Lung (tissue), 12 donors: ENCODE measurements around the gene DDX42. TPM values are rescaled to one million over a fixed set of nuclear protein-coding genes. Genes with fewer than 3 reads are reported as not detected.

ENCODE experiments used
- ATAC-seq: fragments of 200-7000 bp; cut with Tn5 transposase; one replicate; pipeline ENCODE4 v1.9.1; 2020; ENCODE audit warnings: moderate number of reproducible peaks; ENCODE audit not compliant: insufficient read depth, low FRiP score
- DNase-seq, 3 donors: peaks; one replicate each; pipeline ENCODE4 v3.0.0-alpha.2; 2013 to 2017
- H3K27ac ChIP-seq, 2 donors: one replicate each; pipeline ENCODE4 v1.5.1; 2013; ENCODE audit warnings: mild to moderate bottlenecking in 2 of 2, moderate library complexity in 2 of 2, control low read depth in 1 of 2, inconsistent platforms in 1 of 2, low read depth in 1 of 2, low read length in 1 of 2
- H3K27me3 ChIP-seq, 3 donors: one replicate each; pipeline ENCODE4 v1.5.1; 2013; ENCODE audit warnings: low read length in 2 of 3; ENCODE audit not compliant: control insufficient read depth in 3 of 3, insufficient read depth in 3 of 3
- H3K36me3 ChIP-seq, 4 donors: one replicate each; pipeline ENCODE4 v1.5.1; 2013; ENCODE audit warnings: low read length in 4 of 4, mild to moderate bottlenecking in 1 of 4, moderate library complexity in 1 of 4; ENCODE audit not compliant: control insufficient read depth in 4 of 4, insufficient read depth in 4 of 4
- H3K4me1 ChIP-seq, 5 donors: one replicate each; pipeline ENCODE4 v1.5.1; 2013; ENCODE audit warnings: low read length in 5 of 5, mild to moderate bottlenecking in 2 of 5, moderate library complexity in 1 of 5; ENCODE audit not compliant: control insufficient read depth in 5 of 5, insufficient read depth in 5 of 5
- H3K4me3 ChIP-seq: one replicate; pipeline ENCODE4 v1.5.1; 2013; ENCODE audit warnings: mild to moderate bottlenecking, control low read depth, moderate library complexity
- H3K9ac ChIP-seq, 2 donors: one replicate each; pipeline ENCODE4 v1.5.1; 2013; ENCODE audit warnings: low read length in 2 of 2, control low read depth in 1 of 2; ENCODE audit not compliant: insufficient read depth in 1 of 2
- H3K9me3 ChIP-seq, 4 donors: one replicate each; pipeline ENCODE4 v1.5.1; 2013; ENCODE audit warnings: low read length in 3 of 4, mild to moderate bottlenecking in 1 of 4, moderate library complexity in 1 of 4; ENCODE audit not compliant: control insufficient read depth in 4 of 4, insufficient read depth in 3 of 4
- WGBS, 2 donors: extraction: QIAGEN DNeasy Blood & Tissue Kit; methylation state at CpG; one replicate each; pipeline ENCODE4 v1.1.7; 2013; 5-methylcytosine and 5-hydroxymethylcytosine counted together
- polyA plus RNA-seq, 2 donors: library from polyadenylated mRNA; stranded (reverse); fragments of 200-250 nt; gene quantifications; one replicate each; pipeline ENCODE4 v1.2.1, GENCODE V29; 2013
- total RNA-seq, 2 donors: library from RNA; depleted of rRNA in 1 of 2; stranded (reverse); fragments of >200 nt in 1 of 2; gene quantifications; one replicate each; pipeline ENCODE4 v1.2.1, GENCODE V29; 2014 to 2021
- TF ChIP-seq, protein P1 (sequence below): IDR thresholded peaks from 2 replicates; pipeline ENCODE4 v1.5.1; 2012; ENCODE audit warnings: mild to moderate bottlenecking; ENCODE audit errors: control extremely low read depth, extremely low read depth
- donor health status: control.
- donor health status: control.
- donor health status: Bipolar disorder and iron deficiency.
- donor health status: healthy.
- donor health status: DM: yes; HTN: yes; CAD: no.

The DDX42 gene
- total and polyA plus RNA-seq, 4 donors, result 47.8 to 153 (median 75.9) TPM

DNA sequence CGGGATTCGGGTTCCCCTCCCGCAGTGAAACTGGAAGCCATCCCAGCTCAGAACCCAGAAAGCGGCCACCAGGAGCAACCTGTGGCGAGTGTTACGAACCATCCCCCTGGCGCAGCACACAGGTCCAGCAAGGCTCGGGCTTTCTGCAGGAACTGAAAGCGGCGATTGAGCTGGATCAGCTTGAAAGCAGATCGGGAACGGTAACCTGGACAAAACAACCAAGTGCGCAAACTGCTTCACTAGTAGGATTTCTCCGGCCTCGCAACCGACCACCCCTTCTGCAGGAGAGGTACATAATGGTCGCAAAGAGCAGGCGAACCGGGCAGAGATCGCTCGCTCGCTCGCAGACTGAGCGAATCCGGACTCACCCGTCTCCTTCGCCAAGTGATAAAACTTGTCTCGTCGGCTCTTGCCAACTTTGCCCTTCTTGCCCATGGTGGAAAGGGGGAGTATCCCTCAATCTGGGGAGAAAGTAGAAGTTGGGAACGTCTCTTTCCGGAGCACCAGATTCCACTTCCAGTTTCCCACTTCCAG, 52.6 kb downstream of the DDX42 start:
- TF ChIP-seq, protein P1, sequence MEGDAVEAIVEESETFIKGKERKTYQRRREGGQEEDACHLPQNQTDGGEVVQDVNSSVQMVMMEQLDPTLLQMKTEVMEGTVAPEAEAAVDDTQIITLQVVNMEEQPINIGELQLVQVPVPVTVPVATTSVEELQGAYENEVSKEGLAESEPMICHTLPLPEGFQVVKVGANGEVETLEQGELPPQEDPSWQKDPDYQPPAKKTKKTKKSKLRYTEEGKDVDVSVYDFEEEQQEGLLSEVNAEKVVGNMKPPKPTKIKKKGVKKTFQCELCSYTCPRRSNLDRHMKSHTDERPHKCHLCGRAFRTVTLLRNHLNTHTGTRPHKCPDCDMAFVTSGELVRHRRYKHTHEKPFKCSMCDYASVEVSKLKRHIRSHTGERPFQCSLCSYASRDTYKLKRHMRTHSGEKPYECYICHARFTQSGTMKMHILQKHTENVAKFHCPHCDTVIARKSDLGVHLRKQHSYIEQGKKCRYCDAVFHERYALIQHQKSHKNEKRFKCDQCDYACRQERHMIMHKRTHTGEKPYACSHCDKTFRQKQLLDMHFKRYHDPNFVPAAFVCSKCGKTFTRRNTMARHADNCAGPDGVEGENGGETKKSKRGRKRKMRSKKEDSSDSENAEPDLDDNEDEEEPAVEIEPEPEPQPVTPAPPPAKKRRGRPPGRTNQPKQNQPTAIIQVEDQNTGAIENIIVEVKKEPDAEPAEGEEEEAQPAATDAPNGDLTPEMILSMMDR, result no peak
- ATAC-seq (no peak), DNase-seq (no peak)
- H3K4me1 ChIP-seq, result peaks cover 0 to 20% (median 7%) of the 10 kb centered on the region in 5 donors
- H3K36me3 ChIP-seq, result peaks cover 38 to 62% (median 48%) of the 10 kb centered on the region in 4 donors
- peak overlapping the region in 1 of 2 donors; percentile 88 for H3K9ac ChIP-seq
- WGBS, 2 donors, result 1% methylated on average over 31 of the region's 31 CpGs
- H3K27me3 ChIP-seq, result no peaks in the 10 kb centered on the region
- peak overlapping the region; percentile 86 to 92 for H3K27ac ChIP-seq
- H3K4me3 ChIP-seq, result peak overlapping the region; percentile 92
- H3K9me3 ChIP-seq, result no peaks in the 10 kb centered on the region

DNA sequence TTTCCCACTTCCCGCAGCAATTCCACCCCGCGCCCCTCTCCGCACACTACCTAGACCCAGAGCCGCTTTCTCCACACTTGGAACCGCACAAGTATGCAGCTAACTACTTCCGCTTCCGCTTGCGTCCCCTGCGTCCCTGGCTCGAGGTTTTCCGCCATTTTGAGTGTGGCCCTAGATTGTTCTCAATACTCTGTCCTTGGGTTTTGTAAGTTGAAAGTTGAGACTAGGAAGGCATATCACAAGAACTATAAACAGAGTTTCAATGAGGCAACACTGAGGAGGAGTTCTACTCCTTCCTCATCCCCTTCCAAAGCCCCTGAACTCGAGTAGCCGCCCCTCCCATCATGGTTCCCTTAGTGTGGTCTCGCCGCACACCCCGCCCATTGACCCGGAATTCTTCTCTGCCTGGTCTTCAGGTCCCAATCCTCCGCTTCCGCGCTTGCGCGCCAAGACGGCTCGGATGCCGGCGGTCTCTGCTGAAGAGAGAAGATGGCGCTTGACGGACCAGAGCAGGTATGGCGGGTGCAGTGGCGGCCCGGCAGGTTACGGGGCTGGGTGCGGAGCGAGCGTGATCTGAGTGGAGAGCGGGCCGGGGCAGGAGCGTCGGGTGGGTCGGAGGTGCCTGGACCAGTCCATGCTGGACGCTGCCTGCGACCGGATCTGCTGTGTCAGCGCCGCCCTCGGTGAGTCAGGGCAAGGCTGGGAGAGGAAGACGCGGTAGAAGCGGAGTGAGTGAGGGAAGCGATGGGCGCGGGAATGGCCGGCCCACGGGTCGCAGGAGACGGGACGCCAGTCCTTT, 53.2 kb downstream of the DDX42 start, which contains the start of the genes FTSJ3 and PSMC5:
Gene FTSJ3, minus strand, starts transcription at position 662 of the 799 bp plus-strand sequence. CDS start 761 bp downstream, outside the sequence.
Gene PSMC5, plus strand, starts transcription at position 430 of the 799 bp plus-strand sequence. Its CDS starts 60 bp downstream, at position 490.
- 0% methylated on average over 53 to 58 of the region's 58 CpGs for WGBS, 2 donors
- Histone ChIP-seq H3K27ac (peak within 1 kb of the TSS; percentile 86 to 92), H3K9ac (peak within 1 kb of the TSS; percentile 49 to 88), H3K9me3 (no peaks in the 10 kb centered on the region), H3K27me3 (no peaks in the 10 kb centered on the region), H3K36me3 (peaks cover 44 to 58% (median 50%) of the 10 kb centered on the region in 4 donors), H3K4me1 (peaks cover 0 to 20% (median 7%) of the 10 kb centered on the region in 5 donors), H3K4me3 (peak within 1 kb of the TSS; percentile 92)
- TF ChIP-seq, protein P1, result peak; percentile 32
- peak; percentile 94 to 98 (median 98) for DNase-seq
- peak; percentile 96 for ATAC-seq

DNA sequence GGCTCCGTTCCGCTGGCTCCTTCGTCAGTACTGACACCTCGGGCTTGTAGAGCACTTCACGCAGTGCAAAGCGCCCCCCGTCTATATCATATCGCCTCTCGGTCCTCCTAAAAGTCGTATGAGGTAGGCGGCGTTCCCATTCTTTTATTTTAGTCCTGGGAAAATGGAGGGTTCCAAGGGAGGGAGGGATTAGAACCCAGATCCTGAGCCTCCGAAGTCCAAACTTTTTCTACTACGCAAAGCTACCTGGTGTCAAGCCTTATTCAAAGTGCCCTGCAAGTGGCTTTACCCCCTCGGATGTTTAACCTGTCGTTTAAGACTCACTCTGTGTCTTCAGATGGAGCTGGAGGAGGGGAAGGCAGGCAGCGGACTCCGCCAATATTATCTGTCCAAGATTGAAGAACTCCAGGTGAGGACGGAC, 53.8 kb downstream of the DDX42 start:
- TF ChIP-seq, protein P1, result no peak
- WGBS, 2 donors, result 3 to 4% methylated on average over 19 of the region's 19 CpGs
- peak overlapping the region; percentile 86 to 92 for H3K27ac ChIP-seq
- peak overlapping the region; percentile 92 for H3K4me3 ChIP-seq
- peak overlapping the region; percentile 49 to 72 for H3K9ac ChIP-seq
- no peak for ATAC-seq
- no peaks in the 10 kb centered on the region for H3K27me3 ChIP-seq
- H3K9me3 ChIP-seq, result no peaks in the 10 kb centered on the region
- H3K36me3 ChIP-seq, result peaks cover 47 to 55% (median 50%) of the 10 kb centered on the region in 4 donors
- no peak for DNase-seq
- peaks cover 0 to 20% (median 7%) of the 10 kb centered on the region in 5 donors for H3K4me1 ChIP-seq
